H9 (cell line): ENCODE data around the gene FAR1. TPM values are rescaled to one million over a fixed set of nuclear protein-coding genes. Genes with fewer than 3 reads are reported as not detected.

Source experiments
- DNase-seq: peaks from one replicate; pipeline ENCODE4 v3.0.0-alpha.2; 2017
- H2AFZ ChIP-seq: one replicate; pipeline ENCODE4 v1.6.1; 2013; ENCODE audit warnings: mild to moderate bottlenecking, low read length, control low read depth, moderate library complexity
- H2AK5ac ChIP-seq: 2 replicates; pipeline ENCODE4 v1.6.1; 2013; ENCODE audit warnings: low read length, control low read depth, mixed read lengths; ENCODE audit not compliant: insufficient read length
- H2BK120ac ChIP-seq: one replicate; pipeline ENCODE4 v1.6.1; 2013; ENCODE audit warnings: low read depth, mild to moderate bottlenecking, low read length, control low read depth, inconsistent platforms; ENCODE audit not compliant: poor library complexity, severe bottlenecking
- H2BK12ac ChIP-seq: 2 replicates; pipeline ENCODE4 v1.6.1; 2013; ENCODE audit warnings: low read length, control low read depth, mixed read lengths, low read depth; ENCODE audit not compliant: insufficient read length
- H2BK15ac ChIP-seq: 2 replicates; pipeline ENCODE4 v1.6.1; 2013; ENCODE audit warnings: low read depth, low read length, control low read depth
- H2BK20ac ChIP-seq: one replicate; pipeline ENCODE4 v1.6.1; 2013; ENCODE audit warnings: low read depth, mild to moderate bottlenecking, low read length, control low read depth, inconsistent platforms; ENCODE audit not compliant: poor library complexity, severe bottlenecking
- H2BK5ac ChIP-seq: 2 replicates; pipeline ENCODE4 v1.6.1; 2013; ENCODE audit warnings: low read length, control low read depth, mixed read lengths; ENCODE audit not compliant: insufficient read length
- H3K14ac ChIP-seq: 2 replicates; pipeline ENCODE4 v1.6.1; 2013; ENCODE audit warnings: low read length, control low read depth; ENCODE audit not compliant: insufficient read depth
- H3K18ac ChIP-seq: 2 replicates; pipeline ENCODE4 v1.6.1; 2013; ENCODE audit warnings: low read depth, mild to moderate bottlenecking, mixed read lengths, low read length, control low read depth; ENCODE audit not compliant: insufficient read length
- H3K23ac ChIP-seq: 2 replicates; pipeline ENCODE4 v1.6.1; 2013; ENCODE audit warnings: low read length, control low read depth, mixed read lengths, low read depth; ENCODE audit not compliant: insufficient read length
- H3K23me2 ChIP-seq: 2 replicates; pipeline ENCODE4 v1.6.1; 2013; ENCODE audit warnings: low read depth, mild to moderate bottlenecking, mixed read lengths, low read length, control low read depth; ENCODE audit not compliant: insufficient read length, poor library complexity, severe bottlenecking
- H3K27ac ChIP-seq: 2 replicates; pipeline ENCODE4 v1.5.1; 2013; ENCODE audit warnings: low read length, control low read depth, mixed read lengths, low read depth; ENCODE audit not compliant: insufficient read length
- H3K27me3 ChIP-seq: 2 replicates; pipeline ENCODE4 v1.6.1; 2013; ENCODE audit warnings: low read length, control low read depth, inconsistent platforms; ENCODE audit not compliant: insufficient read depth
- H3K4ac ChIP-seq: 2 replicates; pipeline ENCODE4 v1.6.1; 2013; ENCODE audit warnings: low read depth, mild to moderate bottlenecking, control low read depth, inconsistent platforms, low read length, moderate library complexity
- H3K4me1 ChIP-seq: 2 replicates; pipeline ENCODE4 v1.6.1; 2013; ENCODE audit warnings: low read length, control low read depth, inconsistent platforms; ENCODE audit not compliant: insufficient read depth
- H3K4me2 ChIP-seq: 2 replicates; pipeline ENCODE4 v1.6.1; 2013; ENCODE audit warnings: low read length, control low read depth, mixed read lengths; ENCODE audit not compliant: insufficient read length, insufficient read depth
- H3K56ac ChIP-seq: 2 replicates; pipeline ENCODE4 v1.6.1; 2013; ENCODE audit warnings: low read depth, mild to moderate bottlenecking, mixed read lengths, low read length, control low read depth; ENCODE audit not compliant: insufficient read length
- H3K79me1 ChIP-seq: 2 replicates; pipeline ENCODE4 v1.6.1; 2013; ENCODE audit warnings: low read depth, mild to moderate bottlenecking, moderate library complexity, low read length, control low read depth, inconsistent platforms; ENCODE audit not compliant: insufficient read depth, poor library complexity, severe bottlenecking
- H3K79me2 ChIP-seq: 2 replicates; pipeline ENCODE4 v1.6.1; 2013; ENCODE audit warnings: low read length, control low read depth, inconsistent platforms; ENCODE audit not compliant: insufficient read depth
- H3K9ac ChIP-seq: 2 replicates; pipeline ENCODE4 v1.6.1; 2013; ENCODE audit warnings: low read length, control low read depth, mixed read lengths; ENCODE audit not compliant: insufficient read length; ENCODE audit errors: extremely low read depth
- H3K9me3 ChIP-seq: one replicate; pipeline ENCODE4 v1.6.1; 2013; ENCODE audit warnings: low read depth, low read length, inconsistent platforms; ENCODE audit not compliant: control insufficient read depth
- H3T11ph ChIP-seq: one replicate; pipeline ENCODE4 v1.6.1; 2013; ENCODE audit warnings: mild to moderate bottlenecking, low read length, control low read depth, inconsistent platforms
- H4K20me1 ChIP-seq: one replicate; pipeline ENCODE4 v1.6.1; 2013; ENCODE audit not compliant: control insufficient read depth, insufficient read length, insufficient read depth
- H4K5ac ChIP-seq: 2 replicates; pipeline ENCODE4 v1.6.1; 2013; ENCODE audit warnings: low read depth, mild to moderate bottlenecking, mixed read lengths, low read length, control low read depth; ENCODE audit not compliant: insufficient read length
- H4K8ac ChIP-seq: replicated peaks from 2 replicates; pipeline ENCODE4 v1.6.1; 2013; ENCODE audit warnings: low read length, control low read depth, mixed read lengths, low read depth; ENCODE audit not compliant: insufficient read length
- H4K91ac ChIP-seq: 2 replicates; pipeline ENCODE4 v1.6.1; 2013; ENCODE audit warnings: low read depth, mild to moderate bottlenecking, moderate library complexity, mixed read lengths, low read length, control low read depth; ENCODE audit not compliant: insufficient read length
- H3K27ac Mint-ChIP-seq, 3 experiments: 2 replicates in 2 of 3; 3 replicates in 1 of 3; pipeline ENCODE4 v1.8.0; 2020 to 2021; ENCODE audit warnings: mixed read lengths in 3 of 3, mild to moderate bottlenecking in 1 of 3, moderate library complexity in 1 of 3
- H3K27me3 Mint-ChIP-seq: 2 replicates; pipeline ENCODE4 v1.8.0; 2021; ENCODE audit warnings: low read depth, mild to moderate bottlenecking, moderate library complexity, mixed read lengths
- H3K36me3 Mint-ChIP-seq, 3 experiments: 2 replicates in 2 of 3; 3 replicates in 1 of 3; pipeline ENCODE4 v1.8.0; 2020 to 2021; ENCODE audit warnings: low read depth in 3 of 3, mixed read lengths in 3 of 3; ENCODE audit not compliant: insufficient read depth in 1 of 3
- H3K4me1 Mint-ChIP-seq, 2 experiments: 2 replicates each; pipeline ENCODE4 v1.8.0; 2020; ENCODE audit warnings: mixed read lengths in 2 of 2
- H3K4me3 Mint-ChIP-seq, 2 experiments: 2 replicates in 1 of 2; 3 replicates in 1 of 2; pipeline ENCODE4 v1.8.0; 2020 to 2021; ENCODE audit warnings: mild to moderate bottlenecking in 2 of 2, mixed read lengths in 2 of 2, moderate library complexity in 1 of 2
- H3K9me3 Mint-ChIP-seq, 2 experiments: 2 replicates in 1 of 2; 3 replicates in 1 of 2; pipeline ENCODE4 v1.8.0; 2020; ENCODE audit warnings: mild to moderate bottlenecking in 2 of 2, mixed read lengths in 2 of 2, moderate library complexity in 1 of 2
- CTCF ChIP-seq: fragments of 200-600 bp; sonication (generic); conservative IDR thresholded peaks from 3 replicates; pipeline ENCODE4 v1.8.0; 2021; ENCODE audit warnings: antibody characterized with exemption, mild to moderate bottlenecking
- WGBS: extraction: QIAGEN DNeasy Blood & Tissue Kit; methylation state at CpG from one replicate; pipeline ENCODE4 v1.1.7; 2013; ENCODE audit warnings: missing lambda C conversion rate, low lambda C conversion rate, mixed read lengths; ENCODE audit not compliant: insufficient read length; ENCODE audit errors: extremely low coverage; 5-methylcytosine and 5-hydroxymethylcytosine counted together
- total RNA-seq: library from RNA; stranded (reverse); gene quantifications from 2 replicates; pipeline ENCODE4 v1.2.1, GENCODE V29; 2021

FAR1 gene
- total RNA-seq, 1 experiment from 2014 or later = 72.5 TPM

- Histone ChIP-seq H2BK20ac (peak overlapping the region; percentile 78), H3K27me3 (no peaks in the 10 kb centered on the region), H3K79me2 (no peaks in the 10 kb centered on the region), H2BK5ac (no peak overlapping the region), H3K56ac (no peak overlapping the region), H3K4me1 (no peaks in the 10 kb centered on the region; the same call in 1 of the 2 replicates), H3K18ac (no peak overlapping the region), H3K79me1 (no peaks in the 10 kb centered on the region), H2AK5ac (no peak overlapping the region), H3T11ph (no peak overlapping the region), H3K23ac (no peak overlapping the region), H4K20me1 (no peaks in the 10 kb centered on the region), H3K9me3 (no peaks in the 10 kb centered on the region), H2BK120ac (no peak overlapping the region), H2AFZ (no peak overlapping the region), H2BK15ac (no peak overlapping the region), H3K9ac (no peak overlapping the region), H3K27ac (no peak overlapping the region), H2BK12ac (no peak overlapping the region), H4K5ac (no peak overlapping the region), H4K8ac (no peak overlapping the region), H4K91ac (no peak overlapping the region), H3K14ac (no peak overlapping the region), H3K23me2 (no peaks in the 10 kb centered on the region), H3K4ac (no peak overlapping the region), H3K4me2 (no peak overlapping the region)
- no peak for DNase-seq
- Mint-ChIP-seq H3K36me3 (no peaks in the 10 kb centered on the region), H3K9me3 (no peaks in the 10 kb centered on the region), H3K4me1 (peaks cover 31 to 32% of the 10 kb centered on the region in 2 experiments), H3K27ac (no peak overlapping the region), H3K27me3 (no peaks in the 10 kb centered on the region; the same call in none of the 2 replicates), H3K4me3 (no peak overlapping the region)
- WGBS = no CpG with 5 or more reads among the region's 1 CpG
- TF ChIP-seq CTCF = no peak
Measured at GRCh38 chr11:13775471-13775870, 107.0 kb downstream of the FAR1 start.
